ENCODE measurements around the gene NOS2.
A peak's percentile ranks its signal among the peaks of the same experiment; 100 is the strongest.
"Not testable (repeated sequence)": the region's sequence is repeated elsewhere in the genome, so short reads cannot be mapped to it uniquely, and the experiment has no call there.

Gene NOS2

DNA sequence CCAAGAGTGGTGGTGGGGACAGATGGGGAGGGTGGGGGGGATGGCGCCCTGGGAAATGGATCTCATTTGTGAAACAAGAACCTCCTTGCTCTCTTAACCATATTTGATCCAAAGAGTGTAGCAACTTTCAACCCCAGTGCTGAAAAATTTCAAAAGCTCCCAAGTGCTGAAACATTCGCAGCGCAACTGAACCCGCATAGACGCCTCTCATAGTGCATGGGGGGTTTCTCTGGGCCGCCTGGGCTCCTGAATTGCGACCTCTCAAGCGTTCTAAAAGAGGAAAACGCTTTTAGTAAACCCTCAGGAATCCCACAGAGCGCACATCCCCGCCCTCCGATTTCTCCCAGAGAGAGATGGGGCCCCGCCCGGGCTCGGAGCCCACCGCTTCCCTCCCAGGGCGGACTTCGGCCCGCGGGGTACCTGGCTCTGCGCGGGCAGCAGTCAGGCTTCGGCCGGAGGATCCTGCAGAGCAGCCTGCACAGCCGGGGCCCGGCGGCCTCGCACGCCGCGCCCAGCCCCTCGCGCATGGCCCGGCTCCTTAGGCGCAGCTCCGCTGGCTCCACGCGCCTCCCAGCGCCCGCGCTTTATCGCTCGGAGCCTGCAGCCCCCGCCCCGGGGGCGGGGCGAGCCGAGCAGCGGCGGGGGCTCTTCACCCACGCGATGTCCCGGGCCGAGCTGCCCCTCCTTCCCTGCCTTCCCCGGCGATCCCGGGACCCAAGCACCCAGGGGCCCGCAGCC is 7.0 kb downstream of the NOS2 start:
- DNase-seq (ENCODE audit: insufficient read length, low spot score) (peak; percentile 53), FAIRE-seq (no peak)

DNA sequence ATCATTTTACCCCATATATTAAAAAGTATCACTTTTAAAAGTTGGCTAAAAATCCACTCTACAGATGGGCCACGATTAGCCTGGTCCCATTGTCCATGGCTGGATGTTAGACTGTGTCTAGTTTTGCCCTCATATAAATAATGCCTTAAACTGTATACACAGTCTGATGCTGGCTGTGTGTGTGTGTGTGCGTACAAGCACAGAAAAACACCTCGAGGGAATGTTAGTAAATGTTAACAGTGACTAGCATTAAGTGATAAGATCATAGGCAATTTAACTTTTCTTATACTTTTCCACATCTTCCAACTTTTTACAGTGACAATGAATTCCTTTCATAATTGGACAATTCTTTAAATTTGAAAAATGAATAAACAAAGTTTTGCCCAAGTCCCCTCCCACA is 8.2 kb downstream of the NOS2 start:
- FAIRE-seq (no peak), DNase-seq (ENCODE audit: insufficient read length, low spot score) (no peak)

DNA sequence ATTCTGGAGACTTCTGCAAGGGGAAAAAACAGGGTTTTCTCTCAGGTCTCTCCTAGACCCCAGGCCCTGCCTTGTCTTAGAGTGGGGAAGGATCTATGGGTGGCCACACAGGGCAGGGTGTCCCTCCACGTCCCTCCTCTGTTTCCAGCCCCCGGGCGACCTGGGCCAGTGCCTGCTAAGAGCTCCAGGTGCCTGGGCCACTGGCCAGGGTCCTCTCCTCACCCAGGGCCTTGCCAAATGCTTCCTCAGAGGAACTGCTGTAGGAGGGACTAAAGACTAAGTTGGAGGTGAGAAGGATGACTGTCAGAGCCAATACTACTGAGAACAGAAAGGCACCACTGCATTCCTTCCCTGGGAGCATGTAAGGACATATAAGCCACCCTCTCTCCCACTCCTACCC is 11.4 kb downstream of the NOS2 start:
- FAIRE-seq (no peak), DNase-seq (ENCODE audit: insufficient read length, low spot score) (no peak)

DNA sequence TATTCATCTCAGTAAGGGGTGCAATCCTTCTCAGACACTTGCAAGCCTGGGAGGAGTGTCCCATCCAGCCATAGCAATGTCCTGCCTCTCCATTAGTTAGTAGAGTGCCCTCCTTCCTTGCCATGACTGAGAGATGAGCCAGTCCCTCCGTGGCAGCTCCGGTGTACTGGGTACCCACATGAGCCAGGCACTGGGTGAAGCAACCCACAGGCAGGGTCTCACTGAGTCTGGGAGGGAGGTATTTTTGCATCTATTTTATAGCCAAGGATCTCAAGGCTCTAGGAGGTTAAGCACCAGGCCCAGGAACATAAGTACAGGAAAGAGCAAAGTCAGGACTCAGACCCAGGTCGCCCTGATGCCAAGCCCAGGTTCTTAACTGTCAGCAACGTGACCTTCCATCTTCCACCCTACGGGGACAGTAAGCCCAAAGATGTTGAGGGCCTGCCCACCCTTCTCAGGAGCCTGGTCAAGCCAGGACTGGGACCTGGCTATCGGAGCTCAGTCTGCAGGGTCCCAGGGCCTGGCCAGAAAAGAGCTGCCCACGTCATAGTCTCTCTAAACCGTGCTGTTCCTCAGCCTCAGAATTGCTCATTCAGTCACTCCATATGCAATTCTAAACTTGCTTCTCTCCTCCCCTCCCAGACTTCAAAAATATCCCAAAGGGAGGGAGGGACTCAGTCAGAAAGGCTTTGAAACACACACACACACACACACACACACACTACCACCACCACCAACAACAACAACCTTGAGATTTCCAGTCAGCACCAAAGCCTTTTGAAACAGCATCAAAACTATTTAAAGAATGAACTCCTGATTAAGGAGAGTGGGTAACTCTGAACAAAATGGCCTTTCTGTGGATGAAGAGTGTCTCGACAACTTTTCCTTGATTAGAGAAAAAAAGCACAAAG is 16.6 kb downstream of the NOS2 start:
- FAIRE-seq (no peak), DNase-seq (ENCODE audit: insufficient read length, low spot score) (no peak)

DNA sequence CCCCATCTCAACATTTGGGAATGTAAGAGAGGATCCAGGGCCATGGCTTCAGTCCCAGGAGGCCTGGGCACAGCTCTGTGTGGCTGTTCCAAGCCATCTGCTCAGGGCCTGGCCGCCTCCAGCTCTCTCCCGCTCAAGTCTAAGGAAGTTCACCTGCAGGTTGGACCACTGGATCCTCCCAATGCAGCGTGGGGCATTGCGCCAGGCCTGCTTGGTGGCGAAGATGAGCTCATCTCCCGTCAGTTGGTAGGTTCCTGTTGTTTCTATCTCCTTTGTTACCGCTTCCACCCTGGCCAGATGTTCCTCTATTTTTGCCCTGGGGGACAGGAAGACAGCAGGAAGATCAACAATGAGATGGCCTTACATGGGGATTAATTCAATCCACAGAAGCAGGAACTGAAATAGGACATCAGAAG is 17.5 kb downstream of the NOS2 start:
- FAIRE-seq = no peak
- no peak for DNase-seq (ENCODE audit: insufficient read length, low spot score)

DNA sequence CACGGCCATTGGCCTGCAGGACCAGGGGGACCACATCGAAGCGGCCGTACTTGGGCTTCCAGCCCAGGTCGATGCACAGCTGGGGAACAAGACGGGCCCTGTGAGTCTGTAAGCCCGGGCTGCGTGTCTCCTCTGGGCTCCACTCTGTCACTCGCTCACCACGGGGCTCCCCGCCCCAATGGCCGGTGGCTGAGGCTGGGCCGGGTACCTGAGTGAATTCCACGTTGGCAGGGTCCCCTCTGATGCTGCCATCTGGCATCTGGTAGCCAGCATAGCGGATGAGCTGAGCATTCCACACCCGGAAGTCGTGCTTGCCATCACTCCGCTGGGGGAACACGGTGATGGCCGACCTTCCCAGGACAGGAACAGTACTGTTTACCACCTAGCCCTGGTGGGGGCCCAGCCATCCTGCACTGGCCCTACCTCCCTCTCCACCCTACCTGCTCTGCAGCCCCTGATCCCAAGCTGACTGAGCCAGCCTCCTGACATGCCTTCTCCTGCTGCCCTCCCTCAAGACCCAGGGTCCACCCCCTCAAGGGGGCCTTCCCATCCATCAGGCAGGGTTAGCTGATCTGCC is 19.4 kb downstream of the NOS2 start:
- no peak for DNase-seq (ENCODE audit: insufficient read length, low spot score)
- FAIRE-seq = no peak

DNA sequence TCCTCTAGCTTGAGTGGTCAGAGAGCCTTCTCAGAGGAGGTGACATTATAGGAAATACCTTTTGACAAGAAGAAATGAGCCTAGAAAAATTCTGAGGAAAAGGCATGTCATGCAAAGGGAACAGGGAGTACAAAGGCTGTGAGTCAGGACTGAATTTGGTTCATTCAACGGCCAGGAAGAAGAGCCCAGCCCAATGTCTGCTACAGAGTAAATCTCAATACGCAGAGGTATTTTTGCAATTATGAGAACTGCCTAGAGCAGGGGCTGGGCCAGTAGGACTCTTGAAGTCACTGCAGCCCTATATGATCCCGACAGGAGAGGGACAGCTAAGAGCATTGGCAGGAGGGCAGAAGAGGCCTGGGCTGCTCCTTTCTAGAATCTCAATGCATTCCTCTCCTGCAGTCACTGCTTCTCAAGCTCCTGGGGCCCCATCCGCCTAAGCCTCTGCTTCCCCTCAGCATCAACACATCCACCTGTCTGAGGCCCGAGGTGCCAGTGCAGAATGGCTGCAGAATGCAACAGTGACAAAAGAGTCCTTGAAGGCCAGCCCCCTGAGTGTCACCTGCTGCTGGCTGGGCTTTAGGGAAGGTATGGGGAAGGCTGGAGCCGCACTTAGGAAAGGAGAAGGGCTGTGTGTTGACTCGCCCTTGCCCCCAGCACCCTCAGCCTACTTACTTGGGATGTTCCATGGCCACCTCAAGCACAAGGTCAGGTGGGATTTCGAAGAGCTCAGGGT is 20.1 kb downstream of the NOS2 start:
- DNase-seq (ENCODE audit: insufficient read length, low spot score) (no peak), FAIRE-seq (no peak)

DNA sequence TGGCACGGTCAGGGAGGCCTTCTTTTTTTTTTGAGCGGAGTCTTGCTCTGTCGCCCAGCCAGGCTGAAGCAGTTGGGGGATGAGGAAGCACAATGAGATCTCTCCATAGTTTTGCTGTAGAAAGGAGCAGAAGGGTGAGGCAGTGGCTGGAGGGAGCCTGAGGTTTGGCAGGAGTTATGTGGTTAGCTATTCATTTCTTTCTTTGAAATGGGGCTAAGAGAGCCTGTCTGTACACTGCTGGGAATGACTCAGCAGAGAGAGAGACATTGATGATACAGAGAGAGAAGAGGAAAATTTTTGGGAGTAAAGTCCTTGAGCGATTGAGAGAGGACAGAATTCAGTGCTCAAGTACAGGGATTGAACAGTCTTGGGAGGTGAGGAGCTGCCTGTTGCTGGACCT is 22.1 kb downstream of the NOS2 start:
- FAIRE-seq (no peak), DNase-seq (ENCODE audit: insufficient read length, low spot score) (no peak)

DNA sequence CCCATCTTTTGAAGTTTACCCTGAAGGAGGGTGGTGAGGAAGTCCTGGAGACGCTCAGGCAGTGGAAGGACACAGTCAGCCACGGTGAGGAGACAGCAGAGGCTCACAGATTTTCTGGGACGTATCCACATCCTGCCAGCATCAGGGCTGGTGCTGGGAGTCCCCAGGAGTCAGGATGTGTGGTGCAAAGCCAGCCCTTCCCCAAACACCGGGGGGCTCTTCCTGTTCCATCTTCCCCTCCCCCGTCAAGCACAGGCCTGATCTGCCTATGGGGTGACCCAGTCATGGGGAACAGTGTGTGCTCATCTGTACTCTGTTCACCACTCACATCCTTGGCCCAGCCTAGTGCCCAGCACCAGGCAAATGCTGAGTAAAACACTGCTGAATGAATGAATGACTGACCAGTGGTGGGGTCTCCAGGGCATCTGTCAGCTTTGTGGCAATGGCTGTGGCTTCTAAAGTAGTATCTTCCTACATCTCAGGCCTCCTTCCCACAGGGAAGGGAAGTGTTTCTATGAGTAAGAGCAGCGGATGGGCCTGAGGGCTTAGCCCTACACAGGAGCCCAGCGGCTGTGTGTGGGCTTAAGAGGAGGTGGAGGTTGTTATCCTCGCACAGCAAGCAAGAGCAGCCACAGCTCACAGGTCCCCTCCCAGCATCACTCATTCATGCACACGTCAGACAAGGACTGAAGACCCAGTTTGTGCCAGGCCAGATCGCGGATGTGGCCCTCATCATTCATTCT is 23.3 kb downstream of the NOS2 start:
- DNase-seq (ENCODE audit: insufficient read length, low spot score) = no peak
- FAIRE-seq = peak; percentile 16

DNA sequence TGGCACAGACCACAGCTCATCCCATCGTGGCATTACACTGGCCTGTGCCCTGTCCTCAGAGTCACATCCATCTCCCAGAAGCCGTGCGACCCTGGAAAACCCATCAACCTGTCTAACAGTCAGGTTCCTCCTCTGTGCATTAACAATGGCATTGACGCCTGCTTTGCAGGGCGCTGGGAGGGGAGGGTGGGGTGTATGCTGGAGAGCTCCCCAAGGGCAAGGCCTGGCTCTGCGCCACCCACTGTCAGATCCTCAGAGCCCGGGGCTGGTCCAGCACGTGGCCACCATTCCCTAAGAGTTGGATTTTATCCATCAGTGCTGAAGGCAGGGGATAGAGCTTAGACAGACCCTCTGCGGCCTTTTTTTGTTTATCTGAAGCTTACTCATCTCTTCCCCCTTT is 28.7 kb downstream of the NOS2 start:
- FAIRE-seq = no peak
- DNase-seq (ENCODE audit: insufficient read length, low spot score) = no peak

DNA sequence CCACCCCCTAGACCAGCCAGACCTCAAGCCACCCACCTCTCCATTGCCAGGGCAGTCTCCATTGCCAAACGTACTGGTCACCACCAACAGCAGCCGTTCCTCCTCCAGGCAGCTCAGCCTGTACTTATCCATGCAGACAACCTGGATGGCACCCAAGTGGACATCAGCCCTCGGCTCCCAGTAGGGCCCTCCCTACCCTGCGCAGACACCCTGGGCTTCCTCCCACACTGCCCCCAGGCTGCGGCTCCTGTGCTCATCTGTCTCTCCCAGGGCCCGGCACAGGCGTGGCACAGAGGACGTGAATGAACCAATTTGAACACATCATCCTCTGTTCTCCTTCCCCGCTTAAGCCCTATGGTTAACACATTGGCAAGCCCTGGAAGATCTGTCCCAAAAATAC is 29.5 kb downstream of the NOS2 start:
- DNase-seq (ENCODE audit: insufficient read length, low spot score) = no peak
- FAIRE-seq = no peak

DNA sequence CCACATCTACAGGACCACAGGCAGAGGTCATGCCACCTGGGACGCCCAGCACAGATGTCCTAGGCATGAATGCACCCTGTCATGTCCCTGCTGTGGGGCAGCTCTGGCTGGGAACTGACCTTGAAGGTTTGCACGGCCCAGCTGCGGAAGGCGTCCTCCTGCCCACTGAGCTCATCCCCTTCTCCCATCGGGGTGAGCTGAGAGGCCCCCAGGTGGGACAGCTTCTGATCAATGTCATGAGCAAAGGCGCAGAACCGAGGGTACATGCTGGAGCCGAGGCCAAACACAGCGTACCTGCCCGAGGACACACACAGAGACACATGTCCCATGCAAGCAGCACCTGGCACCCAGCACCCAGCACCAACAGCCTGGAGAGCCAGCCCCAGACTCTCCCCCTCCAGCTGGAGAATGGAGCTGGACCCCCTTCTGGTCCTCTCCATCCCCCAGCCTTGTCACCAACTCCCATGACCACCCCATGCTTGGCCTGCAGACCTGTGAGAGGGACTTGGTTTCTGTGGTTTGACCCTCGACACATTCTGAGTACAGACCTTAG is 31.4 kb downstream of the NOS2 start:
- no peak for DNase-seq (ENCODE audit: insufficient read length, low spot score)
- FAIRE-seq = no peak

DNA sequence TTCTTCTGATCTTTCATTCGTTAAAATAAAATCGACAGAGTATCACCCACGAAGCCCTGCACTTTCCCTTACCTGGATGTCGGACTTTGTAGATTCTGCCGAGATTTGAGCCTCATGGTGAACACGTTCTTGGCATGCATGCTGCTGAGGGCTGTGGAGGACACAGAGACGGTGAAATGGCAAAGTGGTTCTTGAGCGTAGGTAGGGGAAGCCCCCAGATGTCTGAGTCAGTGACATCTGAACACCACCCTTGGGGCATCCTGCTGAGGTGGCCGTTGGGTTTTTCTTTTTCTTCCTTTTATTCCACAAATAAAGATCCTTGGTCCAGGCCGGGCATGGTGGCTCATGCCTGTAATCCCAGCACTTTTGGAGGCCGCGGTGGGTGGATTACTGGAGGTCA is 33.9 kb downstream of the NOS2 start:
- DNase-seq (ENCODE audit: insufficient read length, low spot score) (no peak), FAIRE-seq (no peak)

DNA sequence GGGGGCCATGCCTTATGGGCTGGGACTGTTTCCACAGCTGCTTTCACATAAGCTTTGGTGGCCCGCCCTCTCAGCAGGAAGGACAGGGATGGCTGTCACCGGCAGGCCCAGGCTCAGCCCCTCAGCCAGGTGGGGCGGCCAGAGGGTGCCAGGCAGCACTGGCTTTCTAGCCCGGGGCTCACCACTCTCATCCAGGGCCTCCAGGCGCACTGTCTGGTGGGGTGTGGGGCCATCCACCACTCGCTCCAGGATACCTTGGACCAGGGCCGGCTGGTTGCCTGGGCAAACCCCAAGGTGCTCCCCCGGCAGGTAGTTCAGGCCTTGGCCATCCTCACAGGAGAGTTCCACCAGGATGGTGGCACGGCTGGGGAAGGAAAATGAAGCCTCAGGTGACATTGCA is 35.0 kb downstream of the NOS2 start:
- DNase-seq (ENCODE audit: insufficient read length, low spot score) = no peak
- FAIRE-seq = no peak

DNA sequence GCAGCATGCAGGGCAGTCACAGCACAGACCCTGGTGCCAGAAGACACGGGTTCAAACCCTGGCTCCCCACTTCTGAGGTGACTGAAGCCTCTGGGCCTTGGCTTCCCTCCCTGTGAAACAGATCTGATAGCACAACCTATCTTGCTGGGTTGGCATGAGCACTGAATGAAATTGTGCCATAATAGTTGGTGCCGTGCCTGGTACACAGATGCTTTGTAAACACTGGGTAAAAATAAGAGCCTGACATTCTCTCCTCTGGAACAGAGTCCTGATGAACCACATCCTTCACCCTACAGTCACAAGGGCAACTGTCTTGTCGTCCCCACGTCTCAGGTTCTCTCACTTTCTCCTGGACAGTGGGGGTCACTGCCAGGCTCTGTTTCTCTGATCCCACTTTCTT is 35.7 kb downstream of the NOS2 start:
- DNase-seq (ENCODE audit: insufficient read length, low spot score) (no peak), FAIRE-seq (no peak)

DNA sequence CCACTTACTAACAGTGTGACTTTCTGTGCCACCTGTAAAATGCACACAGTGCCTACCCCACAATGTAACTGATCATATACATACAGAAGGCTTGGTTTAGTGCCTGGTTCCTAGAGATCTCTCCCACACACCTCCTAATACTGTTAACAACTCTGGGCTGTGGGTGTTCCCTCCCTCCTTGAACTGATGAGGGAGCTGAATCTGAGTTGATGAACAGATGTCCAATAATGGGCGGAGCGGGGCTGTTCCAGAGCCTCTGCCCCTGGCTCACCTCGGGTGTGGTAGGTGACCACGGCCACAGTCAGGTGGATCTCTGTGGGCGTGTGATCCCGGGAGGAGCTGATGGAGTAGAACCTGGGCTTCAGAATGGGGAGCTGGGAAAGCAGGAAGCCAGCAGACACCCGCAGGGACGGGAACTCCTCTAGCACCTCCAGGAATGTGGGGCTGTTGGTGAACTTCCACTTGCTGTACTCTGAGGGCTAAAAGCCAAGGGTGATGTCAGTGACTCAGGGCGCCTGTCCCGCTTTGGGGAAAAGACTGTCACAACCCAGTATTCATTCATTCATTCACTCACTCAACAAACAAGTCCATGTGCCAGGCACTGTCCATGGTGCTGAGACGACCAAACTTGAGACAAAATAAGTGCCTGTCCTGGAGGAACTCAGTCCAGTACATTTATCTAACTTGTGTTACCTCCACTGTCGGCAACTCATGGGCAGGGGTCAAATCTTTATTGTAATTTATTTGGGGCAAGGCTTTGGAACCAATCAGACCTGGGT is 37.6 kb downstream of the NOS2 start:
- DNase-seq (ENCODE audit: insufficient read length, low spot score) (no peak), FAIRE-seq (peak; percentile 76)

DNA sequence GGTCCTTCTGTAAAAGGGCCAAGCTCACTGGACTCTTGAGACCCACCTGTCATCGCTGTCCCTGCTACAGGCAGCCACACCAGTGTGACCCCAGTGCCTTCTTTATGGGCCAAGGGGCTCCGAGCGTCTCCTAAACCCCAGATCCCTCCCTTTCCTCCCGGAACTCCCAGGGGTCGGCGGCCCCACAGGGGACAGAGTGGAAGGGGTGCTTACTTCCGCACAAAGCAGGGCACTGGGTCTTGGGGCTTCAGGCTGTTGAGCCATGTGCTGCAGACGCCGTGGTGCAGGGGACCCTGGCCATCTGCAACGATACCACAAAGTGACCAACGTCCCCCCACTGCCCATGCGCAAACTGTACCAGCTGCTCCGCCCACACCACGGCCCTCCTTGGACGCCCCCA is 39.4 kb downstream of the NOS2 start:
- not testable (repeated sequence) for DNase-seq (ENCODE audit: insufficient read length, low spot score); FAIRE-seq

DNA sequence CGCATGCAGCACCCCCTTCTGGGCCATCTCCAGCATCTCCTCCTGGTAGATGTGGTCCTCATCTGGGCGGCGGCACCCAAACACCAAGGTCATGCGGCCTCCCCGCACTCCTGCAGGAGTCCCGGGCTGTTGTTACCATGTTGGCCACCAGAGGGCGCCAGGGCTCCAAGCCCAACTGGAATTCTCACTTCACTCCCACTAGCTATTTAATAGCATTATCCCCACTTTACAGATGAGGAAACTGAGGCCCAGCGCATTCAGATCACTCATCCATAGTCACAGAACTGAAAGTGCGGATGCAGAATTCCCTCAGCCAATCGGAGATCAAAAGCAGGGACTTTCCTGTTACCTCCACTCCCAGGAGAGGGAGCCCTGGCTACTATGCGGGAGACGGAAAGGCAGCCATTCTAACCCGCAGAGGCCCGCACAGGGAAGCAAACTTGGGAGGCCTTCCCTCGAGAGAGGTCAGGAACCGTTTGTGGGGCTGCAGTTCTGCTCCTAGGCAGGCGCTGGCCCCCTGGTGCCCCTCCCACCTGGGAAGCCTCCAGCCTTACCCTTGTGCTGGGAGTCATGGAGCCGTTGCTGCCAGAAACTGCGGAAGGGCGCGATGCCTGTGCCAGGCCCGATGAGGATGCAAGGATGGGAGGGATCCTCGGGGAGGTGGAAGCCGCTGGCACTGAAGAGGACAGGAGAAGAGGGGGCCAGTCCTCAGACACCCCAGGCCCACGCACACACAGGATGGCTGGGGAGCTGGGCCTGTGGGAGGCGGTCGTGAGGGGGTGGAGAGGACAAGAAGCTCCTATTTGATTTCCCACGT is 40.1 kb downstream of the NOS2 start:
- FAIRE-seq (no peak), DNase-seq (ENCODE audit: insufficient read length, low spot score) (peak; percentile 44)

Data from HTR-8/SVneo (cell line).